SJSA1 (cell line): ENCODE data around the gene MRPL32. TPM values are rescaled to one million over a fixed set of nuclear protein-coding genes. Genes with fewer than 3 reads are reported as not detected.

Source experiments
- DNase-seq, 2 experiments: peaks; one replicate each; pipeline ENCODE4 v3.0.0-alpha.2; 2015 to 2020; ENCODE audit warnings: low spot score in 2 of 2, low read depth in 1 of 2
- H3K27ac ChIP-seq: fragments of 250-450 bp; sonication (Bioruptor Pico); 2 replicates; pipeline ENCODE4 v1.5.1; 2020; ENCODE audit warnings: mild to moderate bottlenecking, moderate library complexity
- H3K27me3 ChIP-seq: fragments of 250-450 bp; sonication (Bioruptor Pico); replicated peaks from 2 replicates; pipeline ENCODE4 v1.5.1; 2020; ENCODE audit warnings: mild to moderate bottlenecking, moderate library complexity
- H3K36me3 ChIP-seq: fragments of 250-450 bp; sonication (Bioruptor Pico); 2 replicates; pipeline ENCODE4 v1.5.1; 2020; ENCODE audit warnings: mild to moderate bottlenecking
- H3K4me1 ChIP-seq: fragments of 250-450 bp; sonication (Bioruptor Pico); replicated peaks from 2 replicates; pipeline ENCODE4 v1.6.1; 2021; ENCODE audit warnings: mild to moderate bottlenecking
- H3K4me3 ChIP-seq: fragments of 250-450 bp; sonication (Bioruptor Pico); 2 replicates; pipeline ENCODE4 v1.5.1; 2020; ENCODE audit warnings: mild to moderate bottlenecking
- H3K9me3 ChIP-seq: fragments of 250-450 bp; sonication (Bioruptor Pico); replicated peaks from 2 replicates; pipeline ENCODE4 v1.5.1; 2020; ENCODE audit warnings: mild to moderate bottlenecking
- total RNA-seq: library from RNA; depleted of rRNA; stranded (reverse); fragments of >200 nt; shearing (Covaris generic); gene quantifications from 2 replicates; pipeline ENCODE4 v1.2.3, GENCODE V29; 2014

The MRPL32 gene
- total RNA-seq, 1 experiment from 2014 or later: 91.4 TPM

- H3K4me1 ChIP-seq: no peaks in the 10 kb centered on the region
- H3K27me3 ChIP-seq: no peaks in the 10 kb centered on the region
- no peak overlapping the region for H3K27ac ChIP-seq
- no peaks in the 10 kb centered on the region for H3K36me3 ChIP-seq
- DNase-seq: no peak
- H3K4me3 ChIP-seq: no peak overlapping the region
- no peaks in the 10 kb centered on the region for H3K9me3 ChIP-seq
These were observed 29.0 kb downstream of the MRPL32 start for GRCh38 chr7:42961170-42961569.

GRCh38 chr7:42964293-42964692, 32.1 kb downstream of the MRPL32 start:
- no peaks in the 10 kb centered on the region for H3K27me3 ChIP-seq
- no peak overlapping the region for H3K27ac ChIP-seq
- no peaks in the 10 kb centered on the region for H3K36me3 ChIP-seq
- no peak for DNase-seq
- H3K9me3 ChIP-seq: no peaks in the 10 kb centered on the region
- H3K4me3 ChIP-seq: no peak overlapping the region
- no peaks in the 10 kb centered on the region for H3K4me1 ChIP-seq

GRCh38 chr7:42964849-42965805, 33.0 kb downstream of the MRPL32 start:
- H3K4me3 ChIP-seq: no peak overlapping the region
- no peak overlapping the region for H3K27ac ChIP-seq
- no peaks in the 10 kb centered on the region for H3K36me3 ChIP-seq
- no peaks in the 10 kb centered on the region for H3K27me3 ChIP-seq
- no peaks in the 10 kb centered on the region for H3K9me3 ChIP-seq
- DNase-seq: no peak
- no peaks in the 10 kb centered on the region for H3K4me1 ChIP-seq

- H3K9me3 ChIP-seq: no peaks in the 10 kb centered on the region
- peaks cover 1% of the 10 kb centered on the region for H3K4me1 ChIP-seq
- no peak overlapping the region for H3K4me3 ChIP-seq
- no peaks in the 10 kb centered on the region for H3K36me3 ChIP-seq
- no peak for DNase-seq
- H3K27me3 ChIP-seq: no peaks in the 10 kb centered on the region
- H3K27ac ChIP-seq: no peak overlapping the region
These were observed 35.2 kb downstream of the MRPL32 start for GRCh38 chr7:42967391-42967790.

- H3K27ac ChIP-seq: no peak overlapping the region; the same call in 1 of the 2 replicates
- no peaks in the 10 kb centered on the region for H3K27me3 ChIP-seq
- H3K4me3 ChIP-seq: no peak overlapping the region
- DNase-seq: peak; percentile 45 to 56
- no peaks in the 10 kb centered on the region for H3K36me3 ChIP-seq
- H3K4me1 ChIP-seq: peaks cover 13% of the 10 kb centered on the region
- no peaks in the 10 kb centered on the region for H3K9me3 ChIP-seq
These were observed 40.7 kb downstream of the MRPL32 start for GRCh38 chr7:42972699-42973500.

GRCh38 chr7:42976371-42976770, 44.2 kb downstream of the MRPL32 start:
- no peak overlapping the region for H3K4me3 ChIP-seq
- DNase-seq: no peak
- H3K36me3 ChIP-seq: no peaks in the 10 kb centered on the region
- no peak overlapping the region for H3K27ac ChIP-seq
- no peaks in the 10 kb centered on the region for H3K9me3 ChIP-seq
- H3K4me1 ChIP-seq: peaks cover 13% of the 10 kb centered on the region
- H3K27me3 ChIP-seq: no peaks in the 10 kb centered on the region

- Histone ChIP-seq H3K9me3 (0 out of 2 replicates have a peak, but pooled peaks cover under 1% of the 10 kb centered on the region), H3K36me3 (no peaks in the 10 kb centered on the region), H3K4me3 (no peak overlapping the region), H3K27me3 (no peaks in the 10 kb centered on the region), H3K4me1 (peaks cover under 1% of the 10 kb centered on the region), H3K27ac (no peak overlapping the region)
- DNase-seq: no peak
These were observed 46.3 kb downstream of the MRPL32 start for GRCh38 chr7:42978496-42978895.

- H3K27ac ChIP-seq: no peak overlapping the region
- H3K9me3 ChIP-seq: 0 out of 2 replicates have a peak, but pooled peaks cover 9% of the 10 kb centered on the region
- no peaks in the 10 kb centered on the region for H3K27me3 ChIP-seq
- DNase-seq: no peak
- no peak overlapping the region for H3K4me3 ChIP-seq
- H3K36me3 ChIP-seq: no peaks in the 10 kb centered on the region
- H3K4me1 ChIP-seq: no peaks in the 10 kb centered on the region
These were observed 47.9 kb downstream of the MRPL32 start for GRCh38 chr7:42980084-42980483.

- H3K27me3 ChIP-seq: no peaks in the 10 kb centered on the region
- no peak overlapping the region for H3K27ac ChIP-seq
- no peaks in the 10 kb centered on the region for H3K4me1 ChIP-seq
- no peak overlapping the region for H3K4me3 ChIP-seq
- no peak for DNase-seq
- H3K9me3 ChIP-seq: 0 out of 2 replicates have a peak, but pooled peaks cover 9% of the 10 kb centered on the region
- no peaks in the 10 kb centered on the region for H3K36me3 ChIP-seq
These were observed 48.3 kb downstream of the MRPL32 start for GRCh38 chr7:42980514-42980913.

GRCh38 chr7:42981601-42982000, 49.4 kb downstream of the MRPL32 start:
- H3K27ac ChIP-seq: no peak overlapping the region

GRCh38 chr7:42982604-42983115, 50.5 kb downstream of the MRPL32 start:
- no peak for DNase-seq
- H3K27me3 ChIP-seq: no peaks in the 10 kb centered on the region
- H3K9me3 ChIP-seq: 0 out of 2 replicates have a peak, but pooled peaks cover 9% of the 10 kb centered on the region
- no peaks in the 10 kb centered on the region for H3K4me1 ChIP-seq
- H3K36me3 ChIP-seq: no peaks in the 10 kb centered on the region
- no peak overlapping the region for H3K27ac ChIP-seq
- no peak overlapping the region for H3K4me3 ChIP-seq

More at GRCh38 chr7:42981601-42982000, 49.4 kb downstream of the MRPL32 start:
- no peaks in the 10 kb centered on the region for H3K4me1 ChIP-seq
- no peak overlapping the region for H3K4me3 ChIP-seq
- 0 out of 2 replicates have a peak, but pooled peaks cover 9% of the 10 kb centered on the region for H3K9me3 ChIP-seq
- no peaks in the 10 kb centered on the region for H3K36me3 ChIP-seq
- DNase-seq: no peak
- H3K27me3 ChIP-seq: no peaks in the 10 kb centered on the region

GRCh38 chr7:42984137-42984536, 52.0 kb downstream of the MRPL32 start:
- Histone ChIP-seq H3K27ac (no peak overlapping the region), H3K36me3 (no peaks in the 10 kb centered on the region), H3K4me3 (no peak overlapping the region), H3K27me3 (no peaks in the 10 kb centered on the region), H3K9me3 (0 out of 2 replicates have a peak, but pooled peaks cover 9% of the 10 kb centered on the region), H3K4me1 (no peaks in the 10 kb centered on the region)
- no peak for DNase-seq

- no peaks in the 10 kb centered on the region for H3K27me3 ChIP-seq
- H3K27ac ChIP-seq: no peak overlapping the region
- H3K36me3 ChIP-seq: no peaks in the 10 kb centered on the region
These were observed 54.0 kb downstream of the MRPL32 start for GRCh38 chr7:42986213-42986612.

More at GRCh38 chr7:42986213-42986612, 54.0 kb downstream of the MRPL32 start:
- Histone ChIP-seq H3K4me1 (no peaks in the 10 kb centered on the region), H3K4me3 (no peak overlapping the region), H3K9me3 (0 out of 2 replicates have a peak, but pooled peaks cover 9% of the 10 kb centered on the region)
- DNase-seq: no peak
